Pancreas (tissue), 10 donors: ENCODE measurements around the gene LEPR. TPM values are rescaled to one million over a fixed set of nuclear protein-coding genes. Genes with fewer than 3 reads are reported as not detected.
"Not testable (repeated sequence)": the region's sequence is repeated elsewhere in the genome, so short reads cannot be mapped to it uniquely, and the experiment has no call there.

Experiments
- ATAC-seq, 4 donors: fragments of 200-7000 bp; cut with Tn5 transposase; one replicate each; pipeline versions ENCODE4 v1.8.0 to v1.9.1; 2020; ENCODE audit warnings: mild to moderate bottlenecking in 4 of 4, moderate library complexity in 4 of 4
- DNase-seq, 6 donors: peaks; one replicate each; pipeline ENCODE4 v3.0.0-alpha.2; 2020
- FAIRE-seq: peaks from 2 replicates; lab custom pipeline; 2012; peaks lifted over from hg19 to GRCh38; lab: Jason Lieb, UNC
- H3K27ac ChIP-seq, 4 donors: fragments of 200-600 bp; sonication (generic); 1 replicate in 3 of 4; 2 replicates in 1 of 4; pipeline versions ENCODE4 v1.5.0 to v1.8.0; 2020
- H3K27me3 ChIP-seq, 4 donors: fragments of 200-600 bp; one replicate each; pipeline ENCODE4 v1.8.0; 2021
- H3K36me3 ChIP-seq, 3 donors: fragments of 200-600 bp; sonication (generic) in 1 of 3; one replicate each; pipeline versions ENCODE4 v1.5.0 to v1.8.0; 2020 to 2021
- H3K4me1 ChIP-seq, 3 donors: fragments of 200-600 bp; one replicate each; pipeline ENCODE4 v1.8.0; 2021
- H3K4me3 ChIP-seq, 4 donors: fragments of 200-600 bp; sonication (generic) in 2 of 4; one replicate each; pipeline versions ENCODE4 v1.5.0 to v1.8.0; 2020 to 2021
- H3K9me3 ChIP-seq, 4 donors: fragments of 200-600 bp; one replicate each; pipeline ENCODE4 v1.8.0; 2021
- CTCF ChIP-seq, 4 donors: fragments of 200-600 bp; sonication (generic) in 3 of 4; IDR thresholded peaks; one replicate each; pipeline versions ENCODE4 v1.5.0 to v1.8.0; 2021; ENCODE audit warnings: antibody characterized with exemption in 4 of 4
- whole genome bisulfite sequencing, 2 donors: extraction: QIAGEN DNeasy Blood & Tissue Kit; methylation state at CpG; one replicate each; pipeline ENCODE4 v1.1.7; 2013; 5-methylcytosine and 5-hydroxymethylcytosine counted together
- intact Hi-C, 3 donors: fragments of 100-400 bp; cut with DNase I; formaldehyde crosslinking; loops; one replicate each; pipeline versions ENCODE4 v1.11.1 to v1.14.2; 2022
- polyA plus RNA-seq, 2 donors: library from polyadenylated mRNA; stranded (reverse); fragments of 200-250 nt; gene quantifications; one replicate each; pipeline ENCODE4 v1.2.3, GENCODE V29; 2013
- total RNA-seq, 6 donors: library from RNA; stranded (reverse); fragmentation: NEBNext Ultra II Directional in 4 of 6; extraction: Animal tissue kit (Norgen Biotek cat#: 25700) in 4 of 6; gene quantifications; one replicate each; pipeline versions ENCODE4 v1.2.1 to v1.2.4, GENCODE V29; 2021 to 2023
- donor health status: healthy with polysubstance abuse.
- donor health status: DM: no; HTN: no; CAD: no; lungs with moderate emphysema.
- donor health status: DM: no; HTN: no; CAD: no.
- donor health status: control.
- donor health status: control.
- donor health status: Bipolar disorder and iron deficiency.
- donor health status: DM: yes; HTN: yes; CAD: no.
- donor health status: DM: no; HTN: no; CAD: no.
- donor health status: DM: no; HTN: no; CAD: no.
- donor health status: DM: yes; HTN: yes; CAD: no.

Gene LEPR
- total and polyA plus RNA-seq, 8 donors, result 0.95 to 5.1 (median 2.6) TPM

GRCh38 chr1:65378247-65378946, 42.1 kb upstream of the LEPR start:
- H3K27me3 ChIP-seq, result no peaks in the 10 kb centered on the region
- H3K4me3 ChIP-seq, result no peak overlapping the region
- 62 to 65% methylated on average over 2 of the region's 2 CpGs for WGBS, 2 donors
- FAIRE-seq (no peak), ATAC-seq (no peak), DNase-seq (no peak)
- no peaks in the 10 kb centered on the region for H3K4me1 ChIP-seq
- intact Hi-C loops, result no loop called here
- no peaks in the 10 kb centered on the region for H3K36me3 ChIP-seq
- no peak for TF ChIP-seq CTCF (IDR thresholded peaks at IDR 0.05)
- H3K27ac ChIP-seq, result no peak overlapping the region
- no peaks in the 10 kb centered on the region for H3K9me3 ChIP-seq

GRCh38 chr1:65384426-65384825, 36.0 kb upstream of the LEPR start:
- H3K27me3 ChIP-seq, H3K4me3 ChIP-seq, FAIRE-seq, DNase-seq, intact Hi-C loops, H3K36me3 ChIP-seq, ATAC-seq, H3K27ac ChIP-seq, H3K9me3 ChIP-seq, H3K4me1 ChIP-seq: not testable (repeated sequence)
- WGBS, 2 donors, result 96 to 97% methylated on average over 5 of the region's 5 CpGs

- Histone ChIP-seq H3K9me3 (no peaks in the 10 kb centered on the region), H3K27me3 (no peaks in the 10 kb centered on the region), H3K27ac (no peak overlapping the region), H3K36me3 (no peaks in the 10 kb centered on the region), H3K4me3 (no peak overlapping the region), H3K4me1 (no peaks in the 10 kb centered on the region)
- FAIRE-seq, result no peak
- no peak for DNase-seq
- WGBS, 2 donors, result 93 to 96% methylated on average over 3 of the region's 3 CpGs
- ATAC-seq, result no peak
- TF ChIP-seq CTCF (IDR thresholded peaks at IDR 0.05), result no peak
- intact Hi-C loops, result no loop called here
Measured at GRCh38 chr1:65386439-65386838, 34.0 kb upstream of the LEPR start.

GRCh38 chr1:65387821-65388220, 32.6 kb upstream of the LEPR start:
- 92 to 94% methylated on average over 2 of the region's 2 CpGs for WGBS, 2 donors
- H3K4me3 ChIP-seq, result no peak overlapping the region
- ATAC-seq (no peak), FAIRE-seq (no peak), DNase-seq (no peak)
- TF ChIP-seq CTCF (IDR thresholded peaks at IDR 0.05), result no peak
- intact Hi-C loops, result no loop called here
- H3K4me1 ChIP-seq, result no peaks in the 10 kb centered on the region
- H3K27ac ChIP-seq, result no peak overlapping the region
- no peaks in the 10 kb centered on the region for H3K36me3 ChIP-seq
- H3K27me3 ChIP-seq, result no peaks in the 10 kb centered on the region
- H3K9me3 ChIP-seq, result no peaks in the 10 kb centered on the region

DNA sequence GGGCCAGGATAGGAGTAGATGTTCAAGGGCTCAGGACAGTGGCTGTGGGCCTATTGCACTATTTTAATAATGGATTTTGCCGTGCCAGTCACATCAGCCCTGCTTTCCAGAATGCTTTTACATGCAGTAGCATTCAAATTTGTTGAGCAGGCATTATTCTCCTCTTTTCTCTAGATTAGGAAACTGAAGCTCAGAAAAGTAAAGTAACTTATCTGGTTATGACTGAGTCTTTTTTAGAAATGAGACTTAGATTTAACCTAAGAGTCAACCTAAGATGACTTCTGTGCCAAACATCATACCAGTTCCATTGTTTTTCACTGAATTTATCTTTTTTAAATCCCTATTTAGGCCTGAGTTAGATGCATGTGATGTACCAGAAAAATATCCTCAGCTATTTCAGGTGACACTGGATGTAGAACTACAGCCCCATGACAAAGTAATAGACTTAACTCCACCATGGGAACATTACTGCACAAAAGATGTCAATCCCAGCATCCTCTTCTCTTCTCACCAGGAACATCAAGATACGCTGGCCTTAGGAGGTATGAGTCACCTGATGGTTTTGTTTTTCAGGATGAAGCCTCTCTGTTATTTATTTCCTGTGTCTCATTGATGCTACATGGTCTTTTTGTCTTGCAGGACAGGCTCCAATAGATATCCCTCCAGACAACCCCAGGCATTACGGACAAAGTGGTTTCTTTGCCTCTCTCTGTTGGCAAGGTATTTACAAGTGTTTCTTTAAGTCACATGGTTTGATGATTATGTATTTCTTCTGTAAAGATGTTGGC, 31.4 kb upstream of the LEPR start:
- ATAC-seq (no peak), DNase-seq (no peak), FAIRE-seq (no peak)
- Histone ChIP-seq H3K9me3 (no peaks in the 10 kb centered on the region), H3K4me1 (no peaks in the 10 kb centered on the region), H3K36me3 (no peaks in the 10 kb centered on the region), H3K4me3 (no peak overlapping the region), H3K27me3 (no peaks in the 10 kb centered on the region), H3K27ac (no peak overlapping the region)
- TF ChIP-seq CTCF (IDR thresholded peaks at IDR 0.05), result no peak
- WGBS, 2 donors, result 89 to 90% methylated on average over 3 of the region's 3 CpGs
- intact Hi-C loops, result no loop called here
